22Rv1 (cell line): Measurements from ENCODE around the gene TTLL9.

Experiments
- ZFX ChIP-seq: fragments of 450-650 bp; IDR thresholded peaks from 2 replicates; pipeline ENCODE4 v1.6.1; 2017; ENCODE audit warnings: antibody characterized with exemption, borderline replicate concordance
- TF ChIP-seq, protein P1 (sequence below): fragments of 450-650 bp; IDR thresholded peaks from 2 replicates; pipeline ENCODE4 v1.5.1; 2017; ENCODE audit warnings: mild to moderate bottlenecking

DNA sequence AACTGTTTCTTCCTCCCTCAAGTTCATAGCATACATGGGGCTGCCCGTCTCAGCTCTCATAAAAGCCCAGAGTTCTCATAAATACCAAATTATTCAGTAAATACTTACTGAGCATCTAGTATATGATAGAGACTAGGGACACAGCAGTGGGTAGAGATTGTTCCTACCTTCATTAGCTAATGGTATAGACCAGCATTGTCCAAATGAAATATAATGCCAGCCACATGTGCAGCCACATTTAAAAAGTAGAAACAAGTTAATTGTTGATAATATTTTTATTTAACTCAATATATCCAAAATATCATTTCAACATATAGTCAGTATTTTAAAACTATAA lies 1.2 kb downstream of the TTLL9 start:
- TF ChIP-seq, protein P1, sequence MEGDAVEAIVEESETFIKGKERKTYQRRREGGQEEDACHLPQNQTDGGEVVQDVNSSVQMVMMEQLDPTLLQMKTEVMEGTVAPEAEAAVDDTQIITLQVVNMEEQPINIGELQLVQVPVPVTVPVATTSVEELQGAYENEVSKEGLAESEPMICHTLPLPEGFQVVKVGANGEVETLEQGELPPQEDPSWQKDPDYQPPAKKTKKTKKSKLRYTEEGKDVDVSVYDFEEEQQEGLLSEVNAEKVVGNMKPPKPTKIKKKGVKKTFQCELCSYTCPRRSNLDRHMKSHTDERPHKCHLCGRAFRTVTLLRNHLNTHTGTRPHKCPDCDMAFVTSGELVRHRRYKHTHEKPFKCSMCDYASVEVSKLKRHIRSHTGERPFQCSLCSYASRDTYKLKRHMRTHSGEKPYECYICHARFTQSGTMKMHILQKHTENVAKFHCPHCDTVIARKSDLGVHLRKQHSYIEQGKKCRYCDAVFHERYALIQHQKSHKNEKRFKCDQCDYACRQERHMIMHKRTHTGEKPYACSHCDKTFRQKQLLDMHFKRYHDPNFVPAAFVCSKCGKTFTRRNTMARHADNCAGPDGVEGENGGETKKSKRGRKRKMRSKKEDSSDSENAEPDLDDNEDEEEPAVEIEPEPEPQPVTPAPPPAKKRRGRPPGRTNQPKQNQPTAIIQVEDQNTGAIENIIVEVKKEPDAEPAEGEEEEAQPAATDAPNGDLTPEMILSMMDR: no peak
- TF ChIP-seq ZFX: no peak
